IMR-90 (cell line): ENCODE data around the gene LANCL3. TPM values are rescaled to one million over a fixed set of nuclear protein-coding genes. Genes with fewer than 3 reads are reported as not detected.

Source experiments
- ATAC-seq: fragments of 200-7000 bp; cut with Tn5 transposase; 2 replicates; pipeline ENCODE4 v1.9.1; 2020; ENCODE audit warnings: low read depth, mild to moderate bottlenecking, moderate library complexity
- BruUV-seq: library from RNA; stranded (reverse); fragments of 400-500 nt; replicated peaks from 2 replicates; lab custom pipeline; 2021; lab: Mats Ljungman, UMichigan
- CTCF ChIA-PET: fragments of 300-600 bp; formaldehyde crosslinking; extraction: SDS; loops from one replicate; lab custom pipeline; 2021; ENCODE audit warnings: antibody characterized with exemption; lab: Yijun Ruan, JAX
- POLR2A ChIA-PET: fragments of 300-600 bp; sonication (Branson Sonifier 250); formaldehyde crosslinking; loops from one replicate; lab custom pipeline; 2022; ENCODE audit warnings: antibody characterized with exemption; ENCODE audit not compliant: unreplicated experiment; lab: Charles Lee
- DNase-seq: peaks from one replicate; pipeline ENCODE4 v3.0.0; 2013
- H2AFZ ChIP-seq: replicated peaks from 2 replicates; pipeline ENCODE3; 2013; ENCODE audit warnings: low read length, mild to moderate bottlenecking; ENCODE audit not compliant: poor library complexity
- H2AK5ac ChIP-seq: 2 replicates; pipeline ENCODE4 v1.6.1; 2013; ENCODE audit warnings: low read depth, low read length, inconsistent platforms
- H2AK9ac ChIP-seq: replicated peaks from 2 replicates; pipeline ENCODE3; 2013; ENCODE audit warnings: mild to moderate bottlenecking, low read depth, low read length, moderate library complexity; ENCODE audit not compliant: poor library complexity
- H2BK120ac ChIP-seq: 2 replicates; pipeline ENCODE4 v1.6.1; 2013; ENCODE audit warnings: low read depth, low read length, inconsistent platforms
- H2BK15ac ChIP-seq: 3 replicates; pipeline ENCODE4 v1.6.1; 2013; ENCODE audit warnings: low read depth, low read length, inconsistent platforms
- H2BK20ac ChIP-seq: 2 replicates; pipeline ENCODE4 v1.6.1; 2013; ENCODE audit warnings: low read depth, mild to moderate bottlenecking, inconsistent platforms, low read length, moderate library complexity
- H2BK5ac ChIP-seq: 2 replicates; pipeline ENCODE4 v1.6.1; 2013; ENCODE audit warnings: mild to moderate bottlenecking, low read depth, low read length, inconsistent platforms; ENCODE audit not compliant: poor library complexity, severe bottlenecking
- H3K14ac ChIP-seq: replicated peaks from 2 replicates; pipeline ENCODE4 v1.6.1; 2013; ENCODE audit warnings: low read depth, low read length, inconsistent platforms
- H3K18ac ChIP-seq: 2 replicates; pipeline ENCODE4 v1.6.1; 2013; ENCODE audit warnings: low read depth, low read length, control low read depth
- H3K23ac ChIP-seq: 2 replicates; pipeline ENCODE4 v1.6.1; 2013; ENCODE audit warnings: low read depth, low read length, inconsistent platforms
- H3K27ac ChIP-seq: 2 replicates; pipeline ENCODE4 v1.5.1; 2013; ENCODE audit warnings: mild to moderate bottlenecking, control low read depth, low read length; ENCODE audit not compliant: insufficient read depth
- H3K27me3 ChIP-seq: 2 replicates; pipeline ENCODE4 v1.6.1; 2013; ENCODE audit warnings: low read length; ENCODE audit not compliant: control insufficient read depth, insufficient read depth
- H3K36me3 ChIP-seq: 2 replicates; pipeline ENCODE4 v1.6.1; 2013; ENCODE audit warnings: low read length, mixed read lengths; ENCODE audit not compliant: control insufficient read depth, insufficient read depth
- H3K4ac ChIP-seq: 2 replicates; pipeline ENCODE4 v1.6.1; 2013; ENCODE audit warnings: low read depth, low read length, inconsistent platforms
- H3K4me1 ChIP-seq: 2 replicates; pipeline ENCODE4 v1.6.1; 2013; ENCODE audit warnings: low read length, mixed read lengths; ENCODE audit not compliant: control insufficient read depth, insufficient read depth
- H3K4me2 ChIP-seq: 2 replicates; pipeline ENCODE4 v1.6.1; 2013; ENCODE audit warnings: low read depth, mild to moderate bottlenecking, control low read depth, low read length, moderate library complexity
- H3K4me3 ChIP-seq: 2 replicates; pipeline ENCODE4 v1.5.1; 2013; ENCODE audit warnings: low read depth, mild to moderate bottlenecking, control low read depth, low read length, moderate library complexity; ENCODE audit not compliant: insufficient read depth
- H3K56ac ChIP-seq: 2 replicates; pipeline ENCODE4 v1.6.1; 2013; ENCODE audit warnings: low read length, inconsistent platforms; ENCODE audit not compliant: insufficient read depth; ENCODE audit errors: extremely low read depth
- H3K79me1 ChIP-seq, 2 experiments: 2 replicates each; pipeline ENCODE4 v1.6.1; 2013; ENCODE audit warnings: low read length in 2 of 2, inconsistent platforms in 1 of 2, low read depth in 1 of 2
- H3K9ac ChIP-seq: 2 replicates; pipeline ENCODE4 v1.6.1; 2013; ENCODE audit warnings: low read depth, low read length, control low read depth
- H3K9me1 ChIP-seq: 2 replicates; pipeline ENCODE4 v1.6.1; 2013; ENCODE audit warnings: low read length, inconsistent platforms; ENCODE audit not compliant: insufficient read depth
- H3K9me3 ChIP-seq: 2 replicates; pipeline ENCODE4 v1.6.1; 2013; ENCODE audit warnings: low read length; ENCODE audit not compliant: control insufficient read depth, insufficient read depth
- H4K20me1 ChIP-seq: 2 replicates; pipeline ENCODE4 v1.6.1; 2013; ENCODE audit warnings: low read length, inconsistent platforms; ENCODE audit not compliant: insufficient read depth
- H4K5ac ChIP-seq: 2 replicates; pipeline ENCODE4 v1.6.1; 2013; ENCODE audit warnings: mild to moderate bottlenecking, low read depth, low read length, control low read depth
- H4K8ac ChIP-seq, 2 experiments: 2 replicates each; pipeline ENCODE4 v1.6.1; 2013; ENCODE audit warnings: low read depth in 2 of 2, low read length in 2 of 2, control low read depth in 1 of 2, inconsistent platforms in 1 of 2
- H4K91ac ChIP-seq: 2 replicates; pipeline ENCODE4 v1.6.1; 2013; ENCODE audit warnings: low read depth, low read length, inconsistent platforms; ENCODE audit not compliant: insufficient read depth
- BHLHE40 ChIP-seq: fragments of 150-350 bp; IDR thresholded peaks from 2 replicates; pipeline ENCODE4 v1.6.1; 2016; ENCODE audit warnings: mild to moderate bottlenecking, low read depth, low read length
- CEBPB ChIP-seq: IDR thresholded peaks from 2 replicates; pipeline ENCODE4 v1.6.1; 2012; ENCODE audit warnings: low read depth, low read length, improper control_type of control experiment
- CHD1 ChIP-seq: IDR thresholded peaks from 2 replicates; pipeline ENCODE4 v1.6.1; 2012; ENCODE audit warnings: low read depth, low read length, improper control_type of control experiment
- CTCF ChIP-seq: conservative IDR thresholded peaks from 2 replicates; pipeline ENCODE4 v1.5.1; 2012; ENCODE audit warnings: mild to moderate bottlenecking, low read depth, low read length, improper control_type of control experiment
- ELK1 ChIP-seq: fragments of 150-350 bp; IDR thresholded peaks from 2 replicates; pipeline ENCODE4 v1.6.1; 2016; ENCODE audit warnings: low read depth, mild to moderate bottlenecking, low read length, moderate library complexity, borderline replicate concordance
- FOS ChIP-seq: fragments of 150-350 bp; IDR thresholded peaks from 2 replicates; pipeline ENCODE4 v1.6.1; 2016; ENCODE audit warnings: low read depth, low read length
- MAFK ChIP-seq: IDR thresholded peaks from 2 replicates; pipeline ENCODE4 v1.6.1; 2012; ENCODE audit warnings: low read depth, low read length, improper control_type of control experiment
- MAZ ChIP-seq: IDR thresholded peaks from 2 replicates; pipeline ENCODE4 v1.6.1; 2012; ENCODE audit warnings: low read depth, mild to moderate bottlenecking, low read length, improper control_type of control experiment, moderate library complexity, borderline replicate concordance
- MXI1 ChIP-seq: IDR thresholded peaks from 2 replicates; pipeline ENCODE4 v1.6.1; 2012; ENCODE audit warnings: low read depth, mild to moderate bottlenecking, low read length, moderate library complexity, borderline replicate concordance
- NFE2L2 ChIP-seq: fragments of 150-350 bp; IDR thresholded peaks from 2 replicates; pipeline ENCODE4 v1.6.1; 2016; ENCODE audit warnings: low read depth, mild to moderate bottlenecking, low read length
- POLR2A ChIP-seq: IDR thresholded peaks from 2 replicates; pipeline ENCODE4 v1.6.1; 2012; ENCODE audit warnings: mild to moderate bottlenecking, low read depth, low read length
- RAD21 ChIP-seq: IDR thresholded peaks from 2 replicates; pipeline ENCODE4 v1.6.1; 2012; ENCODE audit warnings: low read length, improper control_type of control experiment
- RCOR1 ChIP-seq: IDR thresholded peaks from 2 replicates; pipeline ENCODE4 v1.6.1; 2012; ENCODE audit warnings: mild to moderate bottlenecking, low read length, improper control_type of control experiment; ENCODE audit not compliant: insufficient replicate concordance
- RFX5 ChIP-seq: IDR thresholded peaks from 2 replicates; pipeline ENCODE4 v1.8.0; 2012; ENCODE audit warnings: low read depth, mild to moderate bottlenecking, low read length, moderate library complexity
- SMC3 ChIP-seq: fragments of 150-350 bp; IDR thresholded peaks from 2 replicates; pipeline ENCODE4 v1.6.1; 2016; ENCODE audit warnings: low read depth, mild to moderate bottlenecking, antibody characterized with exemption, low read length, moderate library complexity
- USF2 ChIP-seq: fragments of 150-350 bp; IDR thresholded peaks from 2 replicates; pipeline ENCODE4 v1.6.1; 2017; ENCODE audit warnings: mild to moderate bottlenecking, antibody characterized with exemption, low read length, low read depth
- dilution Hi-C: fragments of 300-500 bp; cut with HindIII; formaldehyde crosslinking; loops from one replicate; pipeline ENCODE4 v1.14.3; 2018; ENCODE audit warnings: low sequenced_read_pairs; ENCODE audit not compliant: unreplicated experiment
- in situ Hi-C: fragments of 300-500 bp; cut with MboI; formaldehyde crosslinking; loops from 3 replicates; pipeline ENCODE4 v1.14.3; 2019; ENCODE audit warnings: low sequenced_read_pairs, inconsistent platforms, mixed read lengths
- intact Hi-C: fragments of 100-400 bp; cut with micrococcal nuclease; formaldehyde crosslinking; loops from 2 replicates; pipeline ENCODE4 v1.10.0; 2022
- polyA plus RNA-seq, 3 experiments: library from polyadenylated mRNA; depleted of rRNA; stranded (reverse); fragments of >200 nt; gene quantifications; 2 replicates each; pipeline ENCODE4 v1.2.3, GENCODE V29; 2012; ENCODE audit warnings: low replicate concordance in 1 of 3
- total RNA-seq: library from RNA; depleted of rRNA; stranded (reverse); fragments of >200 nt; gene quantifications from 2 replicates; pipeline ENCODE4 v1.2.3, GENCODE V29; 2012

The LANCL3 gene
- total and polyA plus RNA-seq, 2 of the 4 experiments (the other 2 are of a cell fraction) = not detected

- Histone ChIP-seq H3K27me3 (peaks cover 4% of the 10 kb centered on the region), H3K9me1 (no peaks in the 10 kb centered on the region), H3K4ac (no peak overlapping the region), H3K9me3 (no peaks in the 10 kb centered on the region), H3K23ac (no peak overlapping the region), H3K18ac (no peak overlapping the region), H2AK9ac (no peak overlapping the region), H3K4me1 (no peaks in the 10 kb centered on the region), H2BK15ac (no peak overlapping the region), H2AFZ (no peak overlapping the region), H3K36me3 (no peaks in the 10 kb centered on the region), H3K4me2 (no peak overlapping the region), H3K79me1 (no peaks in the 10 kb centered on the region), H3K27ac (no peak overlapping the region), H4K91ac (no peak overlapping the region), H2AK5ac (no peak overlapping the region), H2BK120ac (no peak overlapping the region), H4K5ac (no peak overlapping the region), H2BK20ac (no peak overlapping the region), H4K20me1 (no peaks in the 10 kb centered on the region), H4K8ac (no peak overlapping the region), H3K9ac (no peak overlapping the region), H3K14ac (no peak overlapping the region), H3K4me3 (no peak overlapping the region), H2BK5ac (no peak overlapping the region), H3K56ac (no peak overlapping the region)
- ATAC-seq (no peak), DNase-seq (no peak)
- no TSS peak for BruUV-seq
- dilution Hi-C loops = no loop called here
- POLR2A ChIA-PET = no interaction called here
- intact Hi-C loops = no loop called here
- in situ Hi-C loops = no loop called here
- TF ChIP-seq CHD1 = no peak
- TF ChIP-seq ELK1 = no peak
- no peak for TF ChIP-seq CTCF
- no peak for TF ChIP-seq CEBPB
- TF ChIP-seq FOS = no peak
- no peak for TF ChIP-seq POLR2A
- no peak for TF ChIP-seq SMC3
- TF ChIP-seq RFX5 = no peak
- TF ChIP-seq BHLHE40 = no peak
- no peak for TF ChIP-seq RCOR1
- TF ChIP-seq RAD21 = no peak
- no peak for TF ChIP-seq USF2
- TF ChIP-seq MAZ = no peak
- TF ChIP-seq MXI1 = no peak
- TF ChIP-seq NFE2L2 = no peak
- TF ChIP-seq MAFK = no peak
- CTCF ChIA-PET = no interaction called here
Observed at GRCh38 chrX:37666516-37666915, 95.1 kb downstream of the LANCL3 start.
